SK-MEL-5 (cell line): ENCODE results near the gene PTPN7. TPM values are rescaled to one million over a fixed set of nuclear protein-coding genes. Genes with fewer than 3 reads are reported as not detected.
"Not testable (repeated sequence)": the region's sequence is repeated elsewhere in the genome, so short reads cannot be mapped to it uniquely, and the experiment has no call there.

Experiments used
- DNase-seq: peaks from one replicate; pipeline ENCODE4 v3.0.0-alpha.2; 2016; ENCODE audit warnings: low read depth, low spot score
- in situ Hi-C: cut with HindIII; loops from 2 replicates; pipeline ENCODE4 v1.10.0; 2016; ENCODE audit warnings: low sequenced_read_pairs, high pct_unique_total_duplicates, low pct_unique_long_range_greater_than_20kb
- total RNA-seq: library from RNA; depleted of rRNA; stranded (reverse); fragments of >200 nt; shearing (Covaris generic); gene quantifications from 2 replicates; pipeline ENCODE4 v1.2.3, GENCODE V29; 2014

Gene PTPN7
- total RNA-seq, 1 experiment from 2014 or later, result not detected

DNA sequence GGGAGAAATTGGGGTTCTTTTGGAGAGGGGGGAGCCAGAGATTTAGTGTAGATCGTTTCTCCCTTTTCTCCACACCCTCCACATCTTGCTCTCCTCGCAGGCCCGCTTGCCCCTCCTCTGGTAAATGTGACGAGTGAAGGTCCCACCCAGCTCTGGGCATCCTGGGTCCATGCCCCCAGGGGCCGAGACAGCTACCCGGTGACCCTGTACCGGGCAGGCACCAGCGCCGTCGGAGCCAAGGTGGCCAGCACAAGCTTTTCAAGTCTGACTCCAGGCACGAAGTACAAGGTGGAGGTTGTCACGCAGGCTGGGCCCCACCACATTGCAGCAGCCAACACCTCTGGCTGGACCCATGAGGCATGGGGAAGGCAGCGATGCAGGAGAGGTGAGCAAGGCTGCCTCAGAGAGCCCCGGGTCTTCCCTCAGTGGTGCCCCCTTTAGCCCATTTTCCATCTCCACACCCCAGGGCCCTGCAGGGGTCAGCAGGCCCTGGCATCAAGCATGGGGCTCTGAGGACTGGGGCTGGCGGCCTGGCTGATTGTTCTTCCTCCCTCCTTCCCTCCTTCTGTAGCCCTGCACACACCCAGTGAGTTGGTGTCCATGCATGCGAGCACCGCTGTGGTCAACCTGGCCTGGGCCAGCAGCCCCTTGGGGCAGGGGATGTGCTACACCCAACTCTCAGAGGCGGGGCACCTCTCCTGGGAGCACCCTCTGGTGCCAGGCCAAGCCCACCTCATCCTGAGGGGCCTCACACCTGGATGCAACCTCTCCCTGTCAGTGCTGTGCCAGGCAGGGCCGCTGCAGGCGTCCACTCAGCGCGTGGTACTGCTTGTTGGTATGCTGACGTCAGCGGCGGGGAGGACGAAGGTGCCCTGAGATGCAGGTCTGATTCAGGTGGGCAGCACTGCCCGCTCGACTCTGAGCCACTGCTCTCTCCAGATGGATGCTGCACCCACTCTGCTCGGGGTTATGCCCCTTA, 16.8 kb upstream of the PTPN7 start:
- DNase-seq, result no peak
- in situ Hi-C loops, result no loop called here

DNA sequence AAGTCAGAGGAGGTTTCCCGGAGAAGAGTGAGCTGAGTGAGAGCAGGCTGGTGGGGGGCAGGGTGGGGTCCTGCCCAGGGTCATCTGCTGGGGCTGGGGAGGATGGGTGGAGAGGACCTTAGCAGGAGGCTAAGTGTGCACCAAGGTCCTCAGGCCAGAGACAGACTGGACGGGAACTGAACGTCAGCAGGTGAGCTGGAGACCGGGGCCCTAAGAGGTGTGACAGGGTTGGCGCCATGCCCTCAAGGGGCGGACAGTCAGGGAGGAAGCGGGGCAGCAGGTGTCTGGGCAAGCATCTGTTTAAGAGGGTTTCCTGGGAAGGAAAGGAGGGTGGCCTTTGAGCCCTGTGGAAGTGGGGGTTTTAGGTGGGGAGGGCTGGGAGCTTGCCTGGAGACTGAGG, 13.6 kb upstream of the PTPN7 start:
- DNase-seq, result no peak
- in situ Hi-C loops, result no loop called here

DNA sequence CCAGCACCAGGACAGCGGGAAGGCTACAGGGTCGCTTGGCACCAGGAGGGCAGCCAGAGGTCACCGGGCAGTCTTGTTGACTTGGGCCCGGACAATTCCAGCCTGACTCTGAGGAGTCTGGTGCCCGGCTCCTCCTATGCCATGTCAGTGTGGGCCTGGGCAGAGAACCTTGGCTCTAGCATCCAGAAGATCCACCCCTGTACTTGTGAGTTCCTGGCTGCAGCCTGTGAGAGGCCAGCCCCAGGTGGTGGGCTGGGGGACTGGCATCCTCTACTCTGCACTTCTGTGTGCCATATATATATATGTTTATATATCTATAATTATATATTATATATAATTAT, 11.6 kb upstream of the PTPN7 start:
- in situ Hi-C loops, result no loop called here
- DNase-seq, result no peak

DNA sequence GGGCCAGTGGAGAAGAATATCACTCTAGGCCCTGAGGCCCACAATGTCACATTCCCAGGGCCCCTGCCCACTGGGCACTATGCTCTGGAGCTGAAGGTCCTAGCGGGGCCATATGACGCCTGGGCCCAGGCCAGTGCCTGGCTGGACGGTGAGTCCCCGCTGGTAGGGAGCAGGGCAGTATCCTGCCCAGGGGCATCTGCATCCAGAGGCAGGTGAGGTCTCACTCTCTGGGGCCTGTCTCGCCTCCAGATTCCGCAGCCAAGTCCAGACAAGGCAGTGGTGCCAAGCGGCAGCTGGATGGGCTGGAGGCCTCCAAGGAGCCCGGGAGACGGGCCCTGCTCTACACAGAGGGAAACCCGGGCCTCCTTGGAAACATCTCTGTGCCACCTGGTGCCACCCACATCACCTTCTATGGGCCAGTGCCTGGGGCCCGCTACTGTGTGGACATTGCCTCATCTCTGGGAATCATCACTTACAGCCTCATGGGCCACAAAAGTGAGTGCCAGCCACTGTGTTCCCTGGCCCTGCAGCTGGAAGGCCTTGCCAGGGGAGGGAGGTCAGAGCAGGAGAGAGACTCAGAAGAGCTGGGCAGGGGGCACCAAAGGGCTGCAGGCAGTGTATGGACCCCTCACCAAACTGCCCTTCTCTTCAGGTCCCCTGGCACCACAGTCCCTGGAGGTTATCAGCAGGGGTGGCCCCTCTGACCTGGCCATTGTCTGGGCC, 11.1 kb upstream of the PTPN7 start:
- DNase-seq, result no peak
- in situ Hi-C loops, result no loop called here

DNA sequence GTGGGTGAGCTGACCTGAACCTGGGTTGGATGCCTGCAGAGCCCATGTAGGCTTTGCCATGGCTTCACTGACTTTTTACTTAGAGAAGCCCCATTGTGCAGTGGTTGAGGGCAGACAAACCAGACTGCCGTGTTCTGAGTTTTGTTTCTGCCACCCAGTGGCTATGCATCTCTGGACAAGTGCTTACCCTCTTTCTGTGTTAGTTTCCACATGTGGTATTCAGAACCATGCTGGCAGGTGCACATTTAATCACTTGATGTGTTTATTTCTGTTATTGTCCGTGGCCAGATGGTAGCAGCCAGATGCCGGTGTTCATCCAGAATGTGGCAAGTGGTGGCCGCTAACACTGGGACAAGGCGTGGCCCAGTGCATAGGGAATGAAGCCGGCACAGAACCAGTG, 10.3 kb upstream of the PTPN7 start:
- in situ Hi-C loops, result no loop called here
- DNase-seq, result no peak

DNA sequence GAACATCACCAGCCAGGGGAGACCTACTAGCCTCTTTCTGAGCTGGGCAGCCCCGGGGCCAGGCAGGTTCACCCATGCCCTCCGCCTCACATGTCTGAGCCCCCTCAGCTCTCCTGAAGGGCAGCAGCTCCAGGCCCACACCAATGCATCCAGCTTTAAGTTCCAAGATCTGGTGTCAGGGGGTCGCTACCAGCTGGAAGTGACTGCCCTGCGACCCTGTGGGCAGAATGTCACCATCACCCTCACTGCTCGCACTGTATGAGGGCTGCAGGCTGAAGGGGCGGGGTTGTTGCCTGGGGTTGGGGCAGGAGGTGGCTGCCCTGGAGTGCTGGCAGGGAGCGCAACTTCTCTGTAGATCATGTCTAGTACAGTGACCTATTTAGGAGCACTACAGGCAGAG, 8.5 kb upstream of the PTPN7 start:
- in situ Hi-C loops, result no loop called here
- DNase-seq, result no peak

DNA sequence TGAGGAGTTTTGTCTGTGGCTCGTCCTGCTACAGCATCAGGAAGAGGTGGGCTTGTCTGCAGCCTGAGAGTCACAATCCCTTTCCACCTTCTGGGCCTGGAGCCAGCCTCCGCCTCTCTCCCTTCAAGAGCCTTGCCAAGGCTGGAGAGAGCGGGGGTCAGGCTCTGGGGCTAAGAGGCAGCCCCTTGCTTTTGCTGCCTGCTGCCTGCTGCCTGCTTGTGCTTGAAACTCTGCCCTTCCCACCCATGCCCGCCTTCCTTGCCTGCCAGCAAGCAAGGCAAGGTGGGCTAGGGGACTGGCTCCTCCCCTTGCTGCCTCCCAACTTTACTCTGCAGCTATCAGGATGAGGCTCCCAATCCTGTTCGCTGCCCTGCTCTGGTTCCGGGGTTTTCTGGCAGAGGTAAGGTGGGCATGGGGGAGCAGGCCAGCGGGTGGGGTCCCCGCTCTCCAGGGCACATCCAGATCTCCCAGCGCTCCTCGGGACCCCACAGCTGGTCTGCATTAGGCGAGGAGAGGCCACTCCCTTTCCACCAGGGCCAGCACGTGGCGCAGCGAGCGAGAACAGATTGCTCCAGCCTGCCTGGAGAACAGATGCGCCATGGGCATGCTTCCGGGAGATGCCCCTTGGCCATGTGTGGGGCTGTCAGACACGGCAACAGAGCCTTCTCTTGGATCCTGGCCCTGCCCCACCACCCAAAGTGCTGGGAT, 7.5 kb upstream of the PTPN7 start:
- in situ Hi-C loops, result no loop called here
- DNase-seq, result no peak

DNA sequence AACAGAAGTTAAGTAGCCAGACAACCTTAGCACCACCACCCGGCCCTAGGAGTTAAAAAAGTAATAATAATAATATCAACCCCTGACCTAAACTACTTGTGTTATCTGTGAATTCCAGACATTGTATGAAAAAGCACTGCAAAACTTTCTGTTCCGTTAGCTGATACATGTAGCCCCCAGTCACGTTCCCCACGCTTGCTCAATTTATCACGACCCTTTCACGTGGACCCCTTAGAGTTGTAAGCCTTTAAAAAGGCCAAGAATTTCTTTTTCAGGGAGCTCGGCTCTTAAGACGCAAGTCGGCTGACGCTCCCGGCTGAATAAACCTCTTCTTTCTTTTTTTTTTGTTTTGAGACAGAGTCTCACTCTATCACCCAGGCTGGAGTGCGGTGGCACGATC, 6.7 kb upstream of the PTPN7 start:
- in situ Hi-C loops, DNase-seq: not testable (repeated sequence)

DNA sequence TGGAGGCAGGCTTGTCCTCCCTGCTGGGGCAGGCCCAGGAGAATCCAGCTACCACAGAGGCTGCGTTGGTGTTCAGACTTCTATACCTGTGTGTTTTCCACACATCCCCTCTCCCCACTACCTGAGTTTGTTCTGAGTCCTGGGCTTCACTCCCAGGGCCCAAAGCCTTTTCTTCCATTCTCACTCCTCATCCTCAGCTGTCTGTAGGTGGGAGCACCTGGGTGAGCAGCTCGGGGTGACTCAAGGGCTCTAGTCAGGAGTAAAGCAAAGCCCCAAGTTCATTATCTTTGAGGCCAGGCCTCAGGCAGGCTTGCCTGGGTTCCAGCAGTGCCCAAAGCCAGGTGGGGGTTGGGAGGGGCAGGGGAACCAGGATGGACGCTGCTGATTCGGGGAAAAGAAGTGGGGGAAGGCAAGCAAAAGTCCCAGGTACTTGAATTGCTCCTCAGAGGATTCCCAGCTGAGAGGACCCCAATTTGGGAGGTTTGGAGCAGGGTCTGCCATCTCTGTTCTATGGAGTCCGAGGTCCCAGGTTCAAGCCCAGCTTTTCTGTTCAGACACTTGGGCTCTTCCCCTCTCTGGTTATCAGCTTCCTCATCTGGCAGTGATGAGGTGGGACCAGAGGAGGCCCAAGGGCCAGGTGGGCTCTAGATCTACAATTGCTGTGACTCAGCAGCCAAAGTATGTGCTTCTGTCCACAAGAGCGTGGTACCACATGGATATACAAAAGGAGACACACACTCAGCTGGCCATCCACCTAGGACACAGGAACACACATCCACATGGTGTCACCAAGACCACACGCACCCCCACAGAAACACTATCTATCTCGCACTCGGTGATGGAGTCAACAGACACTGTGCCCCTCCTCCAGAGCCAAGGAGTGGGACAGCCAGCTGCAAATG, 5.8 kb upstream of the PTPN7 start:
- in situ Hi-C loops, result no loop called here
- no peak for DNase-seq

DNA sequence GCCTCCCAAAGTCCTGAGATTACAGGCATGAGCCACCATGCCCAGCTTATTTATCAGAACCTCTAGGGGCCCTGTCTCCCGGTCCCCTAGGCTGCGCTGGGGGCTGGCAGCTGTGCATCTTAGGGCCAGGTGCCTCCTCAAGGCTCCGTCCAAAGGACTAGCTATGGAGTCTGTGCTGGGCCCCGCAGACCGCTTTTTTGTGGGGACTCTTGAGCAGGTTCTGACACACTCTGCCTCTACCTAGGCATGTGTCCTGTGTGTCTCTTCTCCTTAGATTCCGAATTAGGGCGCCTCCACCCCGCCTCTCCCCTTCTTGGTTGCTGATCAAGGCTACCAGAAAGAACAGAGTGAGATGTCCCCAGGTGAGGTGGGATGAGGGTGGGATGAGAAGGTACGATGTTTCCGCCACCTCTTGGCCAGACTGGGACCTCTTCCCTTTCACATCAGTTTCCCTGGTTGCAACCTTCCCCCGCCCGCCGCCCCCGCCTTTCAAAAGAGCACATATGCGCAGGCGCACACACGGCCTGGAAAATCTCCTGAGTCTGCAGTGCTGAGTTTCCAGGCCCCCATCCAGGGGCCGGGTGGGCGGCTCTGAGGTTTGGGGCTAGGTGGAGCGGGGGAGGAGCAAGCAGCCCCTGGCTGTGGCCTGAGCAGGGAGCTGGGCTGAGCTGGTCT, 5.0 kb upstream of the PTPN7 start:
- in situ Hi-C loops, result no loop called here

DNA sequence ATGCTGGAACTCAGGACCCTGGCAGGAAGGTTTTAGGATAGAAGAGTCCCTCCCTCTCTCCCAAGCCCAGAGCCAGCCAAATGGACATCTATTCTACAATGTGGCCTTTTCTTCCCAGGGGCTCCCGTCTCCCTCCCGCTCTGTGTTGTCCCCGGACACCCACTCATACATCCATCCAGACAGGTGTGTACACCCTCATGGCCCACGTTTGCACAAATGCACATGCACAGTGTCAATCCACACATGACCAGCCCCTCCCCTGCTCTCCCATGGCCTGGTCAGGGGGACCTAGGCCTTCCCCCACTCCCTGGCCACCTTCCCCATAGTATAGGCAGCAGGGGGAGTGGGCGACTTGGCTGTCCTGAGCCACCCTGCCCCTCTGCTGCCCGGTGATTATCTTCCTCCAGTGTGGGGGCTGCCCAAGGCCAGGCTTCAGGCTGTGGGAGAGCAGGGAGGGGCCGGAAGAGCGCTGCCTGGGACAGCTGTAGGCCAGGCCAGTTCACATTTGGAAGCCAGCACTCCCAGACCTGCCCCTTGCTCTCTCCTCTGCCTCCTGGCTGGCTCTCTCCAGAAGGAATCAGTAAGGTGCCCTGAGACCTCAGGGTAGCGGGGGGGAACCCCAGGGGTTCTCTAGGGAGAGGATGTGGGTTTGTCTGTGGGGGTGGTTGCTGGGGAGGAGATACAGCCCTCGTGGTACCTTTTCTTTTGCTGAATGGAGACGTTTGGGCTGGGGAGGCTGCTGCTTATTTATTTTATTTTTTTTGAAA, 4.1 kb upstream of the PTPN7 start:
- no peak for DNase-seq
- in situ Hi-C loops, result no loop called here

More for the DNA sequence above, 5.0 kb upstream of the PTPN7 start:
- DNase-seq, result no peak

DNA sequence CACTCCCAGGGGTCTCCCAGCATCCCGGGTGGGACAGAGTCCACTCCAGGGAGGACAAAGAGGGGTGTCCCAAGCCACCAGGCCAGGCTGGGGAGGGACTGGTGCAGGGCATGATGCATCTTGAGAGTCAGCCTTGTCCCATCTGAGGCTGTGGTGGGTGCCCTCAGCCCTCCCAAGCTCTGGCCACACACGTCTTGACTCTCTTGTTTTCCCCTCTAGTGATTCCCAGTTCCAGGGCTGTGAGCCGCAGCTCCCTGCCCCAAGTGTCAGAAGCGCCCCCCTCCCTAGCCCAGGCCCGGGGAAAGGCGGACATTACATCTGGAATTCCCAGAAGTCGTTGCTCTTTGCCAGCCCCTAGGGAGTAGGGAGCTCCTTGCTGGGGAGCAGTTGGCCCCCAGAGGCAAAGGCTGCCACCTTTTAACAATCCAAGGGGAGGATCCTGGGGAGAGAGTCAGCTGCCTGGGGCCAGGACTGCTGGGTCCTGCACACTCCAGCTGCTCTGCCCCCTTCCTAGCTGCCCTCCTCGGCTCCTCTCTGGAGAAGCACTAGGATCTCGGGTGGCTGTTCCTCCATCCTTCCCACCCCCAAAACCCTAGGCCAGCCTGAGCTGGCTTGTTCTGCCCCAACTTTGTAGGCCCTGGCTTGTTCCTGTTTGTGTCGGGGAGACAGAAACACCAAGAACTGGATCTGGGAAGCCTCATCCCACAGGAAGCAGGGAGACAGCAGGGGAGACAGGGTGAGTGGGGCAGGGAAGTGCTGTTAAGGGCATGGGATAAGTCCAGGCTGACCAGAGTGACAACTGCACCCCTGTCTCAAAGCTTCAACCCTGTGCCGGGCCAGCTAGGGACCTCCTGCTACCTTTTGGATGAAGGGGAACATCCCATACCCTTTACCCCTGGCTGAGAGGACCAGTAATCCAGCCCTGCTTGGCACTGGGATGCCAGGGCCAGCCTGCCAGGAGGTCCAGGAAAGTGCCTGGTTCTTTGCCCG, 3.2 kb upstream of the PTPN7 start:
- DNase-seq, result no peak
- in situ Hi-C loops, result no loop called here

DNA sequence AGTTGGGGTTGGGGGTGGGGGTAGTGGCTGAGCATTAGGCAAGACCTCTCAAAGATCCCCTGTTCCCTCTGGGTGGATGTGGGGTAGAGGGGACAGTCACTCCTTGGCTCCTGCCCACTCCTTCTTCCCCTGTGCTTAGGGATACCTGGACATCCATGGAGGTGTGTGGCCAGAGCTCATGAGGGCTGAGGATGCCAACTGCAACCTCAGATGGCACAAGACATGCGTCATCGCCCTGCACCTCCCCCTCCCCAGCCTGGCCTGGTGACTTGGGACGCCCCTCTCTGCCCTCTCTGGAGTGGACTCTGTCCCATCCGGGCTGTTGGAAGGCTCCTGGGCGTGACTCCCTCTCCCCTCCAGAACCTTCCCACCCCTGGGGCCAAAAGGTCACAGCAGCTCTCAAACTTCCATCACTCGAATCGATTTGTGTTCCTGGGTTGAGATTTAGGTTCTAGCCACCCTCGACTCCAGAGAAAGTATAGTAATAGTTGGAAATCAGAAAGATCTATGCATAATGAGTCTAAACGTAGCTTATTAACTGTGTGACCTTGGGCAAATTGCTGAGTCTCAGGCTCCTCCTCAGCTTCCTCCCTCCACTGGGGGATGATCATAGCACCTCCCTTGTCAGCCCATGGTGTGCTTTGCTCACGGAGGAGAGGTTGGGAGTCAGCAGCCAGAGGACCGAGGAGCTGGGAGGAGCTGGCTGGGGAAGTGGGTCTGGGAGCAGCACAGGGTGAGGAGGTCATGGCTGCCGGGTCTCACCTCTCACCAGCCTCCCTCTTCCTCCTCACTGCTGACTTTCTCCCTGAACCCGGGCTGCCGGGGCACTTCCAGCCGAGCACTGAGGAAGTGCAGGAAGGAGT, 2.2 kb upstream of the PTPN7 start:
- in situ Hi-C loops, result no loop called here

DNA sequence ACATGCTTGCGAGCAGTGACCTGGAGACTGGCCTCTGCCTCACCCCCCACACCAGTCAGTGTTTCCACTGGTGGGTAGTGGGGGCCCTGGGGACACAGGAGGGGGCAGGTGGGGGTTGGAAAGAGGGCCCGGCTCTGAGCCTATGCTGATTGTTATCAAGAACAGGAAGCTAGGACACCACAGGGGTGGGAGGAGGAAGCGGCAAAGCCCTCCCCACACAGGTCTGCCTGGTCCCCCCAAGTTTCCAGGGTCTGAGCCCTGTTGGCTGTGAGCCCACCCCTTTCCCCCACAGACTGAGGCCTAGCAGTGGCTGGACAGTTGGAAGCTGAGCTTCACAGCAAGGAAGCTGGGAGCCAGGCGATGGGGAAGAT, 1.6 kb upstream of the PTPN7 start:
- DNase-seq, result no peak
- in situ Hi-C loops, result no loop called here

More for the DNA sequence above, 2.2 kb upstream of the PTPN7 start:
- no peak for DNase-seq
